ENCODE data around the gene CTSO. TPM values are rescaled to one million over a fixed set of nuclear protein-coding genes. Genes with fewer than 3 reads are reported as not detected.

Gene CTSO
- total RNA-seq, 1 donor: 7.9 TPM

DNA sequence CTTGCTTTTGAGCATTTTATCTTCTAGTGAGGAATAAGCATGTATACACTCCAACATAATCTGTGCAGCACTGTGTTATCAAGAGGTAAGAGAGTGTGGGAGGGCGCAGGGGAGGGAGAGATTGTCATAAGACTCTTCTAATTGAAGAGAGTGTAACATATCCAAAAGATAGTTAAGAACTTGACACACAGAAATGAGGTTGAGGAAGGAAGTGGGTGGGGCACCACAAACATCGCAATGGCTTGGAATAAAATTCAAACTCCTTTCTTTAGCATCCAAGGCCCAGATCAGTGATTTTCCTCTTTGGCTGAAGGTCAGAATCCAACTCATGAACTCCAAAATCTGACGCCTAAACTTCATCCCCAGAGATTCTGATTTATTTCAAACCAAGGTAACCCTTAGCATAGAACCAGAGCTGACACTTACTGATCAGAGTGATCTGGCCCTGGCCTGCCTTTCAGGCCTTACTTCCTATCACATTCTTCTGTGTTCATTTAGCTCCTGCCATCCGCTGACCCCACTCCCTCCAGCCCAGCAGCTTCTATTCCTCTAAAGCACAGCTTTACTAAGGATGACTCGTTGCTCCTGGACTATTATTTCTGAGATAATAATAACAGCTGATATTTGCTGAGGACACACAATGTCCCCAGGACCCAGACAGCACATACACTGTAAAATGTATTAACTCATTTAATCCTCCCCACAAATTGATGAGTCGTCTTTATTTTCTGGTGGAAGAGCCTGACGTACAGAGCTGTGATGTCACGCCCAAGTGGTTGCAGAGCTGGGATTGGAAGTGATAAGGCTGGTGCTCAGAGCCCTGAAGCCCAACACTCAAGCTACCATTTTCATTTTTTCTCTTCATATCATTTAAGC, 10.6 kb upstream of the CTSO start:
- H3K4me1 ChIP-seq (ENCODE audit: insufficient read depth, low read length): peaks cover 6% of the 10 kb centered on the region
- no peaks in the 10 kb centered on the region for H3K9me3 ChIP-seq (ENCODE audit: low read depth, low read length)
- no peak overlapping the region for H3K4me3 ChIP-seq (ENCODE audit: low read length)
- peaks cover 3% of the 10 kb centered on the region for H3K27me3 ChIP-seq (ENCODE audit: insufficient read depth, low read length)

DNA sequence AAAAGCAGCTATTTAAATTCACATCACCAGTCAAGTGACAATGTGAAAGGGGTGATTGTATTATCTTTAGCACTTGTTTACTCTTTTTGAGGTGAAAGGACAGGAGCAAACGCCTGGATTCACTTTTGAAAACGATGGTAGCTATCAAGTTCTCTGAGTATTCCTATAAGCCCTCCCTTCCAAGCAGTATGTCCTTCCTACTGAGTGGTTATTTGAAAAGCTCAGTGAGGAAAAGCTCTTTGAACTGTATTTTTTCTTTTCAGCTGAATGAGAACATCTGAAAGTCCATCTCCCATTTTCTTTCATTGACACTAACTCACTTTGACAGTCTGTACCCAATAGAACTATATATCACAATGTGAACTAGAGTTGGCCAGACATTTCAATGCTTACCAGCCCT, 9.1 kb upstream of the CTSO start:
- H3K27me3 ChIP-seq (ENCODE audit: insufficient read depth, low read length): peaks cover 3% of the 10 kb centered on the region
- H3K9me3 ChIP-seq (ENCODE audit: low read depth, low read length): no peaks in the 10 kb centered on the region
- peaks cover 6% of the 10 kb centered on the region for H3K4me1 ChIP-seq (ENCODE audit: insufficient read depth, low read length)
- H3K4me3 ChIP-seq (ENCODE audit: low read length): no peak overlapping the region

DNA sequence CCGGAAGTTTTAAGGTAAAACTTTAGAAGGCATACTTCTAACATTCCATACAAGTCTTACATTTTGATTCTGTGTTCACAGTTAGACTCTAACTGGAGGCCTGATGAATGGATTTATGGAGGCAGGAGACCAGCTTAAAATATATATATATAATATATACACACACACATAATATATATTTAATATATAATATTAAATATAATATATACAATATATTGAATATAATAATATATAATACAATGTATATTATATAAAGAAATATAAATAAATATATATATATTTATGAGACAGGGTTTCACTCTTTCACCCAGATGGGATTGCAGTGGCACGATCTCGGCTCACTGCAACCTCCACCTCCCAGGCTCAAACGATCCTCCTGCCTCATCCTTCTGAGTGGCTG, 7.9 kb upstream of the CTSO start:
- no peaks in the 10 kb centered on the region for H3K9me3 ChIP-seq (ENCODE audit: low read depth, low read length)
- no peaks in the 10 kb centered on the region for H3K27me3 ChIP-seq (ENCODE audit: insufficient read depth, low read length)
- H3K4me1 ChIP-seq (ENCODE audit: insufficient read depth, low read length): peaks cover 6% of the 10 kb centered on the region
- no peak overlapping the region for H3K4me3 ChIP-seq (ENCODE audit: low read length)

DNA sequence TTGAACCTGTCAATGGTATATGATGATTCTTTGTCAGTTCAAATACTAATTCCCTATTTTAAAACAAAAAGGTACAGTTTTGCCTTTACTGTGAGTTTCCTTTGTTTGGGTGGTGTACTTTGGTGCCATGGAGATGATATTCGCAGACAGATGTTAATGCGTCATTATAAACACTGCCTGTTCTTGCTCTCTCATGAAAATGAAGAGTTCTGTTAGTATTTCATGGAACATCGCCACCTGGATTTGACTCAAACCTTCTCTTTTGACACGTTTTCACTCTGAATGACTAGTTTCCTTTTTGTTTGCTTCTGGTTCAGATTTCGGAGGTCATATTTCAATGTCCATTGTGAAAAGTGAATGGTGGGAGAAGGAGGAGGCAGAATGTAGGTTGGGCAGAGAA, 6.9 kb upstream of the CTSO start:
- H3K4me3 ChIP-seq (ENCODE audit: low read length): no peak overlapping the region
- no peaks in the 10 kb centered on the region for H3K27me3 ChIP-seq (ENCODE audit: insufficient read depth, low read length)
- H3K4me1 ChIP-seq (ENCODE audit: insufficient read depth, low read length): peaks cover 6% of the 10 kb centered on the region
- no peaks in the 10 kb centered on the region for H3K9me3 ChIP-seq (ENCODE audit: low read depth, low read length)

DNA sequence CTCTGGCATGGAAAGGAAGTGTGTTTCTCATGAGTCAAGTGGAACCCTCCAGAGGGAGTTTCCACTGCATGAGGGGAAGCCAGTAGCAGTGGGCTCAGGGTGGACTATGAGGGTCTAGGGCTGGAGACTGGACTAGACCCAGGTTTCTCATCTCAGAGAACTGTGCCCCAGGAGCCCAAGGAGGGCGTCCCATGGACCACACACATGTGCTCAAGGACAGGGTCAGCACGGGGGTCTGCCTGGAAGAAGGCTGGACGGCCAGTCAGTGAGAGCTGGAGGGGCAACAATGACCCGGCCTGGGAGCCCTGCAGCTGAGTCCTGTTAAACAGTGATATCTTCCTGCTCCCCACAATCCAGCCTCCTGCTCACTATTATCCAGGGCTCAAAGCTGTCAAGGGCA, 5.8 kb upstream of the CTSO start:
- H3K9me3 ChIP-seq (ENCODE audit: low read depth, low read length): no peaks in the 10 kb centered on the region
- H3K4me1 ChIP-seq (ENCODE audit: insufficient read depth, low read length): peaks cover 4% of the 10 kb centered on the region
- H3K27me3 ChIP-seq (ENCODE audit: insufficient read depth, low read length): no peaks in the 10 kb centered on the region
- no peak overlapping the region for H3K4me3 ChIP-seq (ENCODE audit: low read length)

DNA sequence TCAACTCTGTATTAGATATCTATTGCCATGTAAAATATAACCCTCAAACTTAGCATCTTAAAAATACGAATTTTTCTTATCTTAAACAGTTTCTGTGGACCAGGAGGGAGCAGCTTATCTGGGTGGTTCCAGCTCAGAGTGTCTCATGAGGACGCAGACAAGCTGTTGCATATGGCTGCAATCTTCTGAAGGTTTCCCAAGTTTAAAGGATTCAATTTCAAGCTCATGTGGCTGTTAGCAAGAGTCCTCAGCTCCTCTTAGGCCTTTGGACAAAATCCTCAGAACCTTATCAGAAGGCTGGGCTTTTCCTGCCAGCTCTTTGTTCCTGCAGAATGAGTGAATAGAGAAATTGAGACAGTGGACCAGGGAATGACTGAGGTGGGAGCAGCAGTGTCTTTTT, 2.8 kb upstream of the CTSO start:
- no peaks in the 10 kb centered on the region for H3K27me3 ChIP-seq (ENCODE audit: insufficient read depth, low read length)
- H3K4me3 ChIP-seq (ENCODE audit: low read length): no peak overlapping the region

DNA sequence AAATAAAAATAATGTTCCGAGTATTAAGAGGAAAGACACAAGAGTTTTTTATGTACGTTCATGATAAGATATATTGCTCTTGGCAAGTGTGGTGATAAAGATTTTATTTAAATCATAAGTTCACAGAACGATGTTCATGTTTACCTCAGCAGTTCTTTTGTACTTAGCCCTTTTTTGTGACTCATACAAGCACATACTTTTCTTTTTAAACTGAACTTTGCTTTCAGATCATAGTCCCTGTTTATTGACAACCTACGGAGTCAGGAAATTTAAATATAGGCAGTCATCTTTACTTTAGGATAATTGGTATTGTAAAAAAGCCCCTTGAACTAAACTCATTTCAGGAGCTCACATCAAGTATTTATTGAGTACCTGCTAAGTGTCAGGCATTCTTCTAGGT, 1.3 kb upstream of the CTSO start:
- Histone ChIP-seq H3K9me3 (ENCODE audit: low read depth, low read length) (no peaks in the 10 kb centered on the region), H3K4me3 (ENCODE audit: low read length) (no peak overlapping the region), H3K27me3 (ENCODE audit: insufficient read depth, low read length) (no peaks in the 10 kb centered on the region), H3K4me1 (ENCODE audit: insufficient read depth, low read length) (peaks cover 8% of the 10 kb centered on the region)

More for the DNA sequence above, 2.8 kb upstream of the CTSO start:
- no peaks in the 10 kb centered on the region for H3K9me3 ChIP-seq (ENCODE audit: low read depth, low read length)
- H3K4me1 ChIP-seq (ENCODE audit: insufficient read depth, low read length): peaks cover 8% of the 10 kb centered on the region

DNA sequence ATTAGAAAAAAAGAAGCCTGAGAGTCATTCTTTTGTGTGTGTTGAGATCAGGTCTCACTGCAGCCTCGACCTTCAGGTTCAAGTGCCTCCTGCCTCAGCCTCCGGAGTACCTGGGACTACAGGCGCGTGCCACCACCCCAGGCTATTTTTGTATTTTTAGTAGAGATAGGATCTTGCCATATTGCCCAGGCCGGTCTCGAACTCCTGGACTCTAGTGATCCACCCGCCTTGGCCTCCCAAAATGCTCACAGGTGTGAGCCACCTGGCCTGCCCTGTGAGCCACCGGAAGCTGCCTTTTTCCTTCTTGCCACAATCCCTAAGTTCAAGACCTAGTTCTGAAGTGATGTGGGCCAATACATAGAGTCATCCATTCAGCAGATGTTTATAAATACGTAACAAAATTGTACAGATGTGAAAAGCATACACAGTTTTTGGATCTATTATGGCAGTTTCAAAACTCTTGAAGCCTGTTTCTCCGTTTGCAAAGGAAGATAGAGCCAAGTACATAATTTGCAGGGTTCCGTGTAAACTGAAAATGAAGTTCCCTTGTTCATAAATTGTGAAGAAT, 536 bp upstream of the CTSO start:
- H3K4me3 ChIP-seq (ENCODE audit: low read length): peak overlapping the region; percentile 94
- H3K9me3 ChIP-seq (ENCODE audit: low read depth, low read length): no peaks in the 10 kb centered on the region
- no peaks in the 10 kb centered on the region for H3K27me3 ChIP-seq (ENCODE audit: insufficient read depth, low read length)
- H3K4me1 ChIP-seq (ENCODE audit: insufficient read depth, low read length): peaks cover 8% of the 10 kb centered on the region

DNA sequence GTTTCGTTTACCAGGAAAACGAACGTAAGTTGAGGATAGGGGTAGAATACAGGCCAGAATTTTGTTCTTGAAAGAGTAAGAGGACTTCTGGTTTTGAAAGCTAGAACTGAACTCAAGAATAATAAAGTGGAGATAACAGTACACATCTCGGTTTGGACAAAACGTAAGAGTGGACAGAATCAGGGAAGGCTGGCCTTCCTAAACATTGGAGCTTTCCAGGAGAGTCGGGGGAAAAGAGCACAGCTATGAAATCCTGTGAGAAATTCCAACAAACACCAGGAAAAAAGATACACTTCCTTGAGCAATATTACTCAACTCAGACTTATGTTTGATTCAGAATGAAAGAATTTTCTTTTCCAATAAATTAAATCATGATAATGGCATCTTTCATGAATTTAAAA, 1.2 kb downstream of the CTSO start:
- Histone ChIP-seq H3K4me1 (ENCODE audit: insufficient read depth, low read length) (peaks cover 8% of the 10 kb centered on the region), H3K4me3 (ENCODE audit: low read length) (no peak overlapping the region), H3K9me3 (ENCODE audit: low read depth, low read length) (no peaks in the 10 kb centered on the region), H3K27me3 (ENCODE audit: insufficient read depth, low read length) (no peaks in the 10 kb centered on the region)

DNA sequence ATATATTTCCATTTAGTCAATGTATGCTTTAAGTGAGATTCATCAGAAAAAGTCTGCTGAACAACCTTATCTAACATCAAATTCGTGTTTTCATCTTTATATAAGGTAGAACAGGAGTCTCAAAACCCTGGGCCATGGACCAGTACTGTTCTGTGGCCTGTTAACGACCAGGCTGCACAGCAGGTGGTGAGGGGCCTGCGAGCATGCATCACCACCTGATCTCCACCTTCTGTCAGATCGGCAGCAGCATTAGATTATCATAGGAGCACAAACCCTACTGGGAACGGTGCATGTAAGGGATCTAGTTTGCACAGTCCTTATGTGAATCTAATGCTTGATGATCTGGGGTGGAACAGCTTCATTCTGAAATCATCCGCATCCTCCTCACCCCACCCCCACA, 3.2 kb downstream of the CTSO start:
- H3K9me3 ChIP-seq (ENCODE audit: low read depth, low read length): no peaks in the 10 kb centered on the region
- H3K4me1 ChIP-seq (ENCODE audit: insufficient read depth, low read length): peaks cover 8% of the 10 kb centered on the region

DNA sequence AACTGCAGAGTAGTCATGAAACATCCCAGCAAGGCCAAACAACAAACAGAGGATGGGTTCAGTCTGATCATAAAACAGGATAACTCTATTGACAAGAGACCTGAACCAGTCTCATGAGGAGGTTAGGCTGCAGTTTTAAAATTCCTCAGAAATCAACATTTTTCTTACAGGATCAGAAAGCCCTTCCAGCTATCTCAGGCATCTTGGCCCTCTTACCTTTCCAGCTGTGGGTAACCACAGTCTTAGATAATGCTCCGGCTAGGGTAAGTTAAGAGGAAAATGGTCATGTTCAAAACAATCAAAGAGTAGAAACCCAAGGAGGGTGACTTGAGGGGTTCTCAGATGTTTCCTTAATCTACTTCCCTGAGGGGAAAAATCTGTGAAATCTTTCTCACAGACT, 5.1 kb downstream of the CTSO start:
- H3K4me3 ChIP-seq (ENCODE audit: low read length): no peak overlapping the region
- no peaks in the 10 kb centered on the region for H3K27me3 ChIP-seq (ENCODE audit: insufficient read depth, low read length)
- H3K9me3 ChIP-seq (ENCODE audit: low read depth, low read length): no peaks in the 10 kb centered on the region
- H3K4me1 ChIP-seq (ENCODE audit: insufficient read depth, low read length): peaks cover 4% of the 10 kb centered on the region

More for the DNA sequence above, 3.2 kb downstream of the CTSO start:
- Histone ChIP-seq H3K4me3 (ENCODE audit: low read length) (no peak overlapping the region), H3K27me3 (ENCODE audit: insufficient read depth, low read length) (no peaks in the 10 kb centered on the region)

DNA sequence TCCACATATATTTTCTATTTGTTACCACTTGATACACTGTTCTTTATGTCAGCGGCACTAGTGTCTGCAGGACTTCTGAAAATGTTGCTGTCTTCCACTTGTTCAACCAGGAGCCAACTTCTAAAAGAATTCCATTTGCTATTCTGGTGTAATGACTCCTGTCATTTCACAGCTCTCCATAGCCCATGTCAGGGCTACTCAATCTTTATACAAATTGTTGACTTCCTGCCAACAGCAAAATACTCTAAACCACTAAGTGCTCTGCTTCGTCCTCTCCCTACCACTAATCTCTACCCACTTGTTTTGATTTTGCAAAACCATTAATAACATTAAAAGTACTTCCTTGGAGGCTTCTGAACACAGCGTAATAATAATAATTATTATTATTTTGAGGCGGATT, 7.2 kb downstream of the CTSO start:
- no peaks in the 10 kb centered on the region for H3K9me3 ChIP-seq (ENCODE audit: low read depth, low read length)
- H3K4me3 ChIP-seq (ENCODE audit: low read length): no peak overlapping the region
- H3K27me3 ChIP-seq (ENCODE audit: insufficient read depth, low read length): no peaks in the 10 kb centered on the region
- H3K4me1 ChIP-seq (ENCODE audit: insufficient read depth, low read length): no peaks in the 10 kb centered on the region

DNA sequence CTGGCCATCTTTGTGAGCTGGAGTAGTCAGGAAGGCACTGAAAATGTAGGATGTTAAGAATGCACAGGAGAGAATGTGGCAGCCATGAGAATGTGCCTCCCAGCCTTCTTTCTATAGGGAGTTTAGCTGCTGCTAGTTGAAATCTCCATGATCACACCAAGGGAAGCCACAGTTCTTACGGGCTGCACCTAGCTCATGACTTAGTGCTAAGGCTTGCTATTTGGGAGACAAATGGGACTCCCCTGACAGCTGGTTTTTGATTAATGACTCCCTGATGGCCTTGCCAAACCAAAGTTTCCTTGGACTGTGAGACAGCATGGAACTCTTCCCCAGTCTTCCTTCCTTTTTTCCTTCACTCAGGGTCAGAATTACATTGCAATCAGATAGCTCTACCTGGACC, 9.2 kb downstream of the CTSO start:
- Histone ChIP-seq H3K4me1 (ENCODE audit: insufficient read depth, low read length) (no peaks in the 10 kb centered on the region), H3K4me3 (ENCODE audit: low read length) (no peak overlapping the region), H3K9me3 (ENCODE audit: low read depth, low read length) (no peaks in the 10 kb centered on the region), H3K27me3 (ENCODE audit: insufficient read depth, low read length) (no peaks in the 10 kb centered on the region)

DNA sequence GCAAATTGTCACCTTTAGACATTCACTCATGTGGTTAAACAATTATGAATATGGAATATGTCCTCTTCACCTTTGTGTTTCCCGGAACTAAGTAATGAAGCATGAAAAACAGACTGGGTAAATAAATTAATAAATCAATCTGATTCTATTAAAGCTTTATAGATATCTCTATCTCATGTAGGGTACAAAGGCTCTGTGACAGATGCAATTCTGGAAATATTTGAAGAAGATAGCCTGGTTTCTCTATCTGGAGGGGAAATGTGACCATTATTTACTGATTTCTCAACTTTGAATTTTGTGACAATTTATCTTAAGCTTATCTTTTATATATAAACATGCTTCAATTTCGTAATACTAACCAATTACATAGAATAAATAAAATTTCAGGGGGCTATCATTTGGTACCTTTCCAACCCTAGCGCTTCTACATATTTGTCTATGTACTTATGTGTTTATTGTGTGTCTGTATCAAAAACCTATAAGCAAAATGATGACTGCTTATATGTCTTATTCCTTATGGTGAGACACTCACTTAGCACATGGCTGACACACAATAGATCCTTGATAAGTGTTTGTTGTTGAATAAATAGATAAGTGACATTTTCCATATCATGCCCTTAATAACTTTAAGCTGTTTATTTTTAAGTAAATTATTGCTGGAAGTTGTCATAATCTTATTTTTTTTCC, 9.9 kb downstream of the CTSO start:
- Histone ChIP-seq H3K4me3 (ENCODE audit: low read length) (no peak overlapping the region), H3K9me3 (ENCODE audit: low read depth, low read length) (no peaks in the 10 kb centered on the region), H3K4me1 (ENCODE audit: insufficient read depth, low read length) (no peaks in the 10 kb centered on the region), H3K27me3 (ENCODE audit: insufficient read depth, low read length) (no peaks in the 10 kb centered on the region)

DNA sequence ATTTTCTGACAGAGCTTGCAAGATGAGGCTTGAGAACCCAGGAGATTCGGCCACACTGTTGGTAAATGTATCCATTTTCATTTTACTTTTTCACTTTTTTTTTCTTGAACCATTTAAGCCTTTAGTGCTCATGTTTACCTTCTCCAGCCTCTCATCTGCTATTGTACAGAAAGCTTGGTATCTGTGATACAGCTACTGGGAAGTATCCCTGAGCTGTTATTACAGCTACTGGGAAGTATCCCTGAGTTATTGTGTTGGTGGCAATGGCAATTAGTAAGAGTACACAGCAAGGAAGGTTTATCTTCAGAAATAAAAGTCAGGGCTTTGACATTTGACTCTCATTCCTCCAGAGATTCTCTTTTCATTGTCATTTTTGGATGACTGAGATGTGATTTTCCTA, 11.8 kb downstream of the CTSO start:
- H3K4me1 ChIP-seq (ENCODE audit: insufficient read depth, low read length): no peaks in the 10 kb centered on the region
- no peaks in the 10 kb centered on the region for H3K27me3 ChIP-seq (ENCODE audit: insufficient read depth, low read length)
- H3K4me3 ChIP-seq (ENCODE audit: low read length): no peak overlapping the region
- H3K9me3 ChIP-seq (ENCODE audit: low read depth, low read length): no peaks in the 10 kb centered on the region
